ENCODE results near the gene BCKDHA. TPM values are rescaled to one million over a fixed set of nuclear protein-coding genes. Genes with fewer than 3 reads are reported as not detected.
"Not testable (repeated sequence)": the region's sequence is repeated elsewhere in the genome, so short reads cannot be mapped to it uniquely, and the experiment has no call there.

The BCKDHA gene
- polyA plus RNA-seq, 1 donor (not counting 4 experiments of a cell fraction or from before 2014, with no cell fraction given), result 7.5 TPM

- no peak overlapping the region for H3K9ac ChIP-seq (ENCODE audit: control insufficient read depth, extremely low read depth, insufficient read depth, low read length)
- no peaks in the 10 kb centered on the region for H4K20me1 ChIP-seq (ENCODE audit: control insufficient read depth, extremely low read depth, insufficient read depth, low read length)
- no peak overlapping the region for H3K27ac ChIP-seq (ENCODE audit: control insufficient read depth, insufficient read depth, low read length)
- H3K27me3 ChIP-seq (ENCODE audit: control insufficient read depth, extremely low read depth, insufficient read depth, low read length), result peaks cover 3% of the 10 kb centered on the region
- no peak overlapping the region for H3K4me2 ChIP-seq (ENCODE audit: control insufficient read depth, extremely low read depth, insufficient read depth, low read depth, low read length)
- DNase-seq (ENCODE audit: low read depth, low spot score) (no peak), FAIRE-seq (no peak)
- H3K4me3 ChIP-seq (ENCODE audit: control insufficient read depth in 2 of 3, extremely low read depth in 1 of 3, insufficient read depth in 2 of 3, low read depth in 1 of 3, low read length in 3 of 3), result no peak overlapping the region
- no peaks in the 10 kb centered on the region for H3K79me2 ChIP-seq (ENCODE audit: control insufficient read depth, insufficient read depth, low read length)
- no peaks in the 10 kb centered on the region for H3K9me3 ChIP-seq (ENCODE audit: control insufficient read depth, low read depth, low read length)
- dilution Hi-C loops (cut with MboI; ENCODE audit: extremely low pct_ligation_motif_present, low sequenced_read_pairs), result no loop called here
- no peak overlapping the region for H2AFZ ChIP-seq (ENCODE audit: control insufficient read depth, low read length)
- TF ChIP-seq EZH2 (IDR thresholded peaks at IDR 0.05; ENCODE audit: low read length), result no peak
- no peak for TF ChIP-seq CTCF (optimal IDR thresholded peaks at IDR 0.05 in 1 of 3, IDR thresholded peaks at IDR 0.05 in 1 of 3, conservative IDR thresholded peaks at IDR 0.05 in 1 of 3; ENCODE audit: extremely low read depth in 1 of 3, insufficient read depth in 2 of 3, low read length in 3 of 3)
- H3K9me1 ChIP-seq (ENCODE audit: control insufficient read depth, extremely low read depth, insufficient read depth, low read length), result no peaks in the 10 kb centered on the region
- no peaks in the 10 kb centered on the region for H3K4me1 ChIP-seq (ENCODE audit: control insufficient read depth, extremely low read depth, insufficient read depth, low read length)
- no peaks in the 10 kb centered on the region for H3K36me3 ChIP-seq (ENCODE audit: control insufficient read depth in 2 of 2, extremely low read depth in 1 of 2, insufficient read depth in 2 of 2, low read length in 2 of 2)
Measured at GRCh38 chr19:41457241-41457640, 59.6 kb downstream of the BCKDHA start.

- Histone ChIP-seq H3K79me2 (ENCODE audit: control insufficient read depth, insufficient read depth, low read length) (no peaks in the 10 kb centered on the region), H4K20me1 (ENCODE audit: control insufficient read depth, extremely low read depth, insufficient read depth, low read length) (no peaks in the 10 kb centered on the region), H3K27me3 (ENCODE audit: control insufficient read depth, extremely low read depth, insufficient read depth, low read length) (no peaks in the 10 kb centered on the region), H3K4me2 (ENCODE audit: control insufficient read depth, extremely low read depth, insufficient read depth, low read depth, low read length) (no peak overlapping the region), H2AFZ (ENCODE audit: control insufficient read depth, low read length) (no peak overlapping the region), H3K4me3 (ENCODE audit: control insufficient read depth in 2 of 3, extremely low read depth in 1 of 3, insufficient read depth in 2 of 3, low read depth in 1 of 3, low read length in 3 of 3) (no peak overlapping the region), H3K4me1 (ENCODE audit: control insufficient read depth, extremely low read depth, insufficient read depth, low read length) (no peaks in the 10 kb centered on the region), H3K9me3 (ENCODE audit: control insufficient read depth, low read depth, low read length) (no peaks in the 10 kb centered on the region), H3K36me3 (ENCODE audit: control insufficient read depth in 2 of 2, extremely low read depth in 1 of 2, insufficient read depth in 2 of 2, low read length in 2 of 2) (no peaks in the 10 kb centered on the region), H3K27ac (ENCODE audit: control insufficient read depth, insufficient read depth, low read length) (no peak overlapping the region), H3K9me1 (ENCODE audit: control insufficient read depth, extremely low read depth, insufficient read depth, low read length) (no peaks in the 10 kb centered on the region), H3K9ac (ENCODE audit: control insufficient read depth, extremely low read depth, insufficient read depth, low read length) (no peak overlapping the region)
- TF ChIP-seq EZH2 (IDR thresholded peaks at IDR 0.05; ENCODE audit: low read length) (no peak), CTCF (optimal IDR thresholded peaks at IDR 0.05 in 1 of 3, IDR thresholded peaks at IDR 0.05 in 1 of 3, conservative IDR thresholded peaks at IDR 0.05 in 1 of 3; ENCODE audit: extremely low read depth in 1 of 3, insufficient read depth in 2 of 3, low read length in 3 of 3) (no peak)
- FAIRE-seq, result no peak
- DNase-seq (ENCODE audit: low read depth, low spot score), result no peak
- dilution Hi-C loops (cut with MboI; ENCODE audit: extremely low pct_ligation_motif_present, low sequenced_read_pairs), result no loop called here
Measured at GRCh38 chr19:41462497-41462896, 64.9 kb downstream of the BCKDHA start.

GRCh38 chr19:41463257-41464256, 65.9 kb downstream of the BCKDHA start:
- H3K4me3 ChIP-seq (ENCODE audit: control insufficient read depth in 2 of 3, extremely low read depth in 1 of 3, insufficient read depth in 2 of 3, low read depth in 1 of 3, low read length in 3 of 3); H3K4me2 ChIP-seq (ENCODE audit: control insufficient read depth, extremely low read depth, insufficient read depth, low read depth, low read length); DNase-seq (ENCODE audit: low read depth, low spot score); H3K4me1 ChIP-seq (ENCODE audit: control insufficient read depth, extremely low read depth, insufficient read depth, low read length); H3K27me3 ChIP-seq (ENCODE audit: control insufficient read depth, extremely low read depth, insufficient read depth, low read length); H3K36me3 ChIP-seq (ENCODE audit: control insufficient read depth in 2 of 2, extremely low read depth in 1 of 2, insufficient read depth in 2 of 2, low read length in 2 of 2); H3K9me3 ChIP-seq (ENCODE audit: control insufficient read depth, low read depth, low read length); H3K27ac ChIP-seq (ENCODE audit: control insufficient read depth, insufficient read depth, low read length); H4K20me1 ChIP-seq (ENCODE audit: control insufficient read depth, extremely low read depth, insufficient read depth, low read length); H3K79me2 ChIP-seq (ENCODE audit: control insufficient read depth, insufficient read depth, low read length); FAIRE-seq; H3K9ac ChIP-seq (ENCODE audit: control insufficient read depth, extremely low read depth, insufficient read depth, low read length); dilution Hi-C loops (cut with MboI; ENCODE audit: extremely low pct_ligation_motif_present, low sequenced_read_pairs); H2AFZ ChIP-seq (ENCODE audit: control insufficient read depth, low read length); H3K9me1 ChIP-seq (ENCODE audit: control insufficient read depth, extremely low read depth, insufficient read depth, low read length): not testable (repeated sequence)

All from keratinocyte (primary cell).